OCI-LY3 (cell line): ENCODE data around the gene WASHC4.
"Not testable (repeated sequence)": the region's sequence is repeated elsewhere in the genome, so short reads cannot be mapped to it uniquely, and the experiment has no call there.

Source experiments
- H2AFZ ChIP-seq: fragments of 200-600, 300-600 bp; shearing (Covaris generic); 2 replicates; pipeline ENCODE4 v1.6.0; 2014; ENCODE audit warnings: antibody characterized with exemption, low read depth, low read length
- H3K27ac ChIP-seq: fragments of 200-600, 300-600 bp; sonication (generic); 2 replicates; pipeline ENCODE4 v1.5.1; 2014; ENCODE audit warnings: mild to moderate bottlenecking, low read length, moderate library complexity, mixed read lengths
- H3K27me3 ChIP-seq: fragments of 200-600, 300-600 bp; sonication (generic); 2 replicates; pipeline ENCODE4 v1.6.1; 2014; ENCODE audit warnings: low read depth, low read length, mixed read lengths
- H3K36me3 ChIP-seq: fragments of 200-600, 300-600 bp; sonication (generic); replicated peaks from 2 replicates; pipeline ENCODE3; 2014; ENCODE audit warnings: low read depth, low read length, mixed read lengths
- H3K4me1 ChIP-seq: fragments of 300-600, 200-600 bp; sonication (generic); 2 replicates; pipeline ENCODE4 v1.6.1; 2014; ENCODE audit warnings: low read length, mixed read lengths
- H3K4me2 ChIP-seq: fragments of 200-600, 300-600 bp; sonication (generic); 2 replicates; pipeline ENCODE4 v1.6.1; 2014; ENCODE audit warnings: low read length, mixed read lengths
- H3K4me3 ChIP-seq: fragments of 300-600, 200-600 bp; sonication (generic); 2 replicates; pipeline ENCODE4 v1.5.1; 2014; ENCODE audit warnings: antibody characterized with exemption, mild to moderate bottlenecking, low read length, moderate library complexity
- H3K79me2 ChIP-seq: fragments of 300-600, 200-600 bp; shearing (Covaris generic); 2 replicates; pipeline ENCODE4 v1.6.1; 2014; ENCODE audit warnings: mild to moderate bottlenecking, low read length, mixed read lengths
- H3K9ac ChIP-seq: fragments of 300-600, 200-600 bp; shearing (Covaris generic); 2 replicates; pipeline ENCODE4 v1.6.0; 2014; ENCODE audit warnings: mild to moderate bottlenecking, low read length, moderate library complexity
- H3K9me3 ChIP-seq: fragments of 200-600, 300-600 bp; shearing (Covaris generic); 2 replicates; pipeline ENCODE4 v1.6.1; 2014; ENCODE audit warnings: low read length, mixed read lengths; ENCODE audit not compliant: insufficient read depth
- H4K20me1 ChIP-seq: fragments of 200-600, 300-600 bp; sonication (generic); 2 replicates; pipeline ENCODE4 v1.6.1; 2016; ENCODE audit warnings: low read length, mixed read lengths; ENCODE audit not compliant: insufficient read depth
- EZH2phosphoT487 ChIP-seq: fragments of 200-600 bp; shearing (Covaris generic); IDR thresholded peaks from 2 replicates; pipeline ENCODE4 v1.6.1; 2018; ENCODE audit warnings: antibody characterized with exemption, mixed run types, low read depth
- TF ChIP-seq, protein P1 (sequence below): fragments of 200-600, 300-600 bp; sonication (generic); IDR thresholded peaks from 2 replicates; pipeline ENCODE4 v1.5.1; 2014; ENCODE audit warnings: antibody characterized with exemption, low read length, low read depth

Gene WASHC4

GRCh38 chr12:105171691-105172436 is 64.3 kb downstream of the WASHC4 start:
- Histone ChIP-seq H3K9ac (no peak overlapping the region), H3K36me3 (peaks cover 42% of the 10 kb centered on the region), H2AFZ (no peak overlapping the region), H3K9me3 (no peaks in the 10 kb centered on the region), H3K27ac (no peak overlapping the region), H3K79me2 (no peaks in the 10 kb centered on the region), H4K20me1 (no peaks in the 10 kb centered on the region), H3K4me3 (no peak overlapping the region), H3K4me2 (no peak overlapping the region), H3K4me1 (no peaks in the 10 kb centered on the region), H3K27me3 (no peaks in the 10 kb centered on the region)
- no peak for TF ChIP-seq EZH2phosphoT487
- TF ChIP-seq, protein P1, sequence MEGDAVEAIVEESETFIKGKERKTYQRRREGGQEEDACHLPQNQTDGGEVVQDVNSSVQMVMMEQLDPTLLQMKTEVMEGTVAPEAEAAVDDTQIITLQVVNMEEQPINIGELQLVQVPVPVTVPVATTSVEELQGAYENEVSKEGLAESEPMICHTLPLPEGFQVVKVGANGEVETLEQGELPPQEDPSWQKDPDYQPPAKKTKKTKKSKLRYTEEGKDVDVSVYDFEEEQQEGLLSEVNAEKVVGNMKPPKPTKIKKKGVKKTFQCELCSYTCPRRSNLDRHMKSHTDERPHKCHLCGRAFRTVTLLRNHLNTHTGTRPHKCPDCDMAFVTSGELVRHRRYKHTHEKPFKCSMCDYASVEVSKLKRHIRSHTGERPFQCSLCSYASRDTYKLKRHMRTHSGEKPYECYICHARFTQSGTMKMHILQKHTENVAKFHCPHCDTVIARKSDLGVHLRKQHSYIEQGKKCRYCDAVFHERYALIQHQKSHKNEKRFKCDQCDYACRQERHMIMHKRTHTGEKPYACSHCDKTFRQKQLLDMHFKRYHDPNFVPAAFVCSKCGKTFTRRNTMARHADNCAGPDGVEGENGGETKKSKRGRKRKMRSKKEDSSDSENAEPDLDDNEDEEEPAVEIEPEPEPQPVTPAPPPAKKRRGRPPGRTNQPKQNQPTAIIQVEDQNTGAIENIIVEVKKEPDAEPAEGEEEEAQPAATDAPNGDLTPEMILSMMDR = no peak

GRCh38 chr12:105175397-105175990 is 68.0 kb downstream of the WASHC4 start:
- Histone ChIP-seq H3K9ac (no peak overlapping the region), H3K9me3 (no peaks in the 10 kb centered on the region), H2AFZ (no peak overlapping the region), H3K4me2 (no peak overlapping the region), H3K4me3 (no peak overlapping the region), H3K4me1 (no peaks in the 10 kb centered on the region), H3K36me3 (peaks cover 33% of the 10 kb centered on the region), H4K20me1 (no peaks in the 10 kb centered on the region), H3K27me3 (no peaks in the 10 kb centered on the region), H3K27ac (no peak overlapping the region), H3K79me2 (no peaks in the 10 kb centered on the region)
- TF ChIP-seq, protein P1 = no peak
- no peak for TF ChIP-seq EZH2phosphoT487

DNA sequence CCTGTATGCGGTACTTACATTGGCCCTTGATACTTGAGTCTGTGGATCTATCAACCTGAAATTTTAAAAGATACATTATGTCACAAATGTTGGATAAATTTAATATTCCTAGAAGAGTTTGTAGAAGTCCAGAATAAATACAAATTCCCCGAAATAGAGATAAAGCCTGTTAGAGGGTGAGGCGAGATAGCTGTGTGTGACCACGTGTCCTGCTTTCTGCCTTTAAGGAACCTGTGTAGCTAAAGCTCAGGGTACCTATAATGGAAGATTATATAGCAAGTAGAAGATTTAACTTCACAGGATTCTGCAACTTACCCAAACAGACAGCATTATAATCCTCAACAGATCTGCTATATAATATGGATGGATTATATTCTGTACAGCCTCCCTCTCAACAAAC is 69.7 kb downstream of the WASHC4 start:
- H2AFZ ChIP-seq = no peak overlapping the region
- H3K4me2 ChIP-seq = no peak overlapping the region
- no peaks in the 10 kb centered on the region for H3K9me3 ChIP-seq
- TF ChIP-seq, protein P1 = no peak
- TF ChIP-seq EZH2phosphoT487 = no peak
- no peaks in the 10 kb centered on the region for H3K4me1 ChIP-seq
- no peaks in the 10 kb centered on the region for H3K27me3 ChIP-seq
- no peak overlapping the region for H3K4me3 ChIP-seq
- no peak overlapping the region for H3K27ac ChIP-seq
- no peaks in the 10 kb centered on the region for H4K20me1 ChIP-seq
- no peak overlapping the region for H3K9ac ChIP-seq
- peaks cover 21% of the 10 kb centered on the region for H3K36me3 ChIP-seq
- no peaks in the 10 kb centered on the region for H3K79me2 ChIP-seq

GRCh38 chr12:105179114-105179513 is 71.6 kb downstream of the WASHC4 start:
- not testable (repeated sequence) for H3K27ac ChIP-seq, H4K20me1 ChIP-seq, H3K4me1 ChIP-seq, H3K4me2 ChIP-seq, H3K79me2 ChIP-seq, H2AFZ ChIP-seq, H3K9ac ChIP-seq, H3K4me3 ChIP-seq, H3K9me3 ChIP-seq, H3K27me3 ChIP-seq
- peaks cover 17% of the 10 kb centered on the region for H3K36me3 ChIP-seq

DNA sequence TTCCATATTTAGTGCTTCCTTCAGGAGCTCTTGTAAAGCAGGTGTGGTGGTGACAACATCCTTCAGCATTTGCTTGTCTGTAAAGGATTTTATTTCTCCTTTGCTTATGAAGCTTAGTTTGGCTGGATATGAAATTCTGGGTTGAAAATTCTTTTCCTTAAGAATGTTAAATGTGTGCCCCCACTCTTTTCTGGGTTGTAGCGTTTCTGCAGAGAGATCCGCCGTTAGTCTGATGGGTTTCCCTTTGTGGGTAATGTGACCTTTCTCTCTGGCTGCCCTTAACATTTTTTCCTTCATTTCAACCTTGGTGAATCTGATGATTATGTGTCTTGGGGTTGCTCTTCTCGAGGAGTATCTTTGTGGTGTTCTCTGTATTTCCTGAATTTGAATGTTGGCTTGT is 75.9 kb downstream of the WASHC4 start:
- H3K9me3 ChIP-seq, H3K4me3 ChIP-seq, H4K20me1 ChIP-seq, H3K79me2 ChIP-seq, H3K27ac ChIP-seq, H3K9ac ChIP-seq, H3K4me1 ChIP-seq, H3K4me2 ChIP-seq, H2AFZ ChIP-seq, H3K27me3 ChIP-seq: not testable (repeated sequence)
- peaks cover 24% of the 10 kb centered on the region for H3K36me3 ChIP-seq

DNA sequence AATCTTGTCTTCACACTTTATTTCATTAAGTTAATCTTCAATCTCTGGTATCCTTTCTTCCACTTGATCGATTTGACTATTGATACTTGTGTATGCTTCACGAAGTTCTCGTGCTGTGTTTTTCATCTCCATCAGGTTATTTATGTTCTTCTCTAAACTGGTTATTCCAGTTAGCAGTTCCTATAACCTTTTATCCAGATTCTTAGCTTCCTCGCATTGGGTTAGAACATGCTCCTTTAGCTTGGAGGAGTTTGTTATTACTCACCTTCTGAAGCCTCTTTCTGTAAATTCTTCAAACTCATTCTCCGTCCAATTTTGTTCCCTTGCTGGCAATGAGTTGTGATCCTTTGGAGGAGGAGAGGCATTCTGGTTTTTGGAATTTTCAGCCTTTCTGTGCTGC is 76.4 kb downstream of the WASHC4 start:
- H4K20me1 ChIP-seq, H3K4me2 ChIP-seq, H3K9ac ChIP-seq, H3K27me3 ChIP-seq, H3K4me1 ChIP-seq, H3K79me2 ChIP-seq, H3K4me3 ChIP-seq, H2AFZ ChIP-seq, H3K27ac ChIP-seq, H3K9me3 ChIP-seq: not testable (repeated sequence)
- peaks cover 22% of the 10 kb centered on the region for H3K36me3 ChIP-seq
